K562 (cell line): ENCODE measurements around the gene TNFRSF6B. TPM values are rescaled to one million over a fixed set of nuclear protein-coding genes. Genes with fewer than 3 reads are reported as not detected.

ENCODE experiments used
- ARID2 ChIP-seq: fragments of 450-650 bp; IDR thresholded peaks from 2 replicates; pipeline ENCODE4 v1.6.1; 2017; ENCODE audit warnings: antibody characterized with exemption, mild to moderate bottlenecking
- CHCHD3 ChIP-seq: fragments of 250-450 bp; sonication (Bioruptor Pico); IDR thresholded peaks from 2 replicates; pipeline ENCODE4 v2.1.2; 2022; ENCODE audit warnings: mild to moderate bottlenecking
- EP400 ChIP-seq: fragments of 450-650 bp; IDR thresholded peaks from 2 replicates; pipeline ENCODE4 v1.6.1; 2017; ENCODE audit warnings: antibody characterized with exemption, mild to moderate bottlenecking, moderate library complexity
- HNRNPH1 ChIP-seq: fragments of 200-400 bp; formaldehyde crosslinking; optimal IDR thresholded peaks from 2 replicates; pipeline ENCODE3; 2017; ENCODE audit warnings: low read depth, mild to moderate bottlenecking, low read length, moderate library complexity
- POLR2A ChIP-seq: fragments of 450-650 bp; conservative IDR thresholded peaks from 2 replicates; pipeline ENCODE4 v1.6.1; 2016
- PYGO2 ChIP-seq: fragments of 450-650 bp; IDR thresholded peaks from 2 replicates; pipeline ENCODE4 v1.6.1; 2016; ENCODE audit warnings: mild to moderate bottlenecking, missing genetic modification characterization, moderate library complexity, missing compliant biosample characterization
- RBM14 ChIP-seq: fragments of 200-400 bp; formaldehyde crosslinking; IDR thresholded peaks from 2 replicates; pipeline ENCODE4 v1.6.1; 2018; ENCODE audit warnings: low read depth, mild to moderate bottlenecking, low read length, moderate library complexity, borderline replicate concordance; ENCODE audit not compliant: insufficient read depth
- SAFB ChIP-seq: fragments of 200-400 bp; formaldehyde crosslinking; IDR thresholded peaks from 2 replicates; pipeline ENCODE4 v1.6.1; 2017; ENCODE audit warnings: low read depth, low read length, borderline replicate concordance
- SMC3 ChIP-seq: conservative IDR thresholded peaks from 2 replicates; pipeline ENCODE4 v1.6.1; 2011; ENCODE audit warnings: low read depth, low read length, improper control_type of control experiment; ENCODE audit not compliant: insufficient read depth
- TRIM28 ChIP-seq: fragments of 450-650 bp; IDR thresholded peaks from 2 replicates; pipeline ENCODE4 v1.6.1; 2017
- ZNF3 ChIP-seq: fragments of 250-450 bp; sonication (Bioruptor Pico); IDR thresholded peaks from 2 replicates; pipeline ENCODE4 v1.5.0; 2021; ENCODE audit warnings: mild to moderate bottlenecking, moderate library complexity
- ZNF431 ChIP-seq: sonication (generic); formaldehyde crosslinking; IDR thresholded peaks from 2 replicates; pipeline ENCODE4 v1.8.0; 2022; ENCODE audit warnings: mild to moderate bottlenecking, missing genetic modification reagents
- ZNF444 ChIP-seq: fragments of 250-450 bp; sonication (Bioruptor Pico); IDR thresholded peaks from 2 replicates; pipeline ENCODE4 v1.4.0; 2020; ENCODE audit warnings: mild to moderate bottlenecking, moderate library complexity
- polyA plus RNA-seq, 8 experiments: library from polyadenylated mRNA; depleted of rRNA in 4 of 8; stranded (reverse) in 5 of 8; unstranded in 3 of 8; fragments of >200 nt; fragmentation: Nextera tagmentation in 2 of 8; fragmentation: Illumina TruSeq in 1 of 8; extraction: Ambion mirVana in 2 of 8; extraction: Trizol in 1 of 8; gene quantifications; 2 replicates each; pipeline versions ENCODE4 v1.2.1 to v1.2.3, GENCODE V29; 2011 to 2014; ENCODE audit warnings: inconsistent platforms in 1 of 8, missing spikeins in 1 of 8
- total RNA-seq, 7 experiments: library from RNA; depleted of rRNA in 6 of 7; stranded (reverse); fragments of >200 nt in 6 of 7; fragmentation: Illumina TruSeq in 2 of 7; extraction: Trizol in 2 of 7; gene quantifications; 2 replicates each; pipeline versions ENCODE4 v1.2.1 to v1.2.3, GENCODE V29; 2011 to 2021; ENCODE audit warnings: low replicate concordance in 1 of 7
- TF ChIP-seq, protein P1 (sequence below): fragments of 450-650 bp; IDR thresholded peaks from 2 replicates; pipeline ENCODE4 v1.6.1; 2017; ENCODE audit warnings: antibody characterized with exemption
- TF ChIP-seq, protein P2 (sequence below): fragments of 200-400 bp; formaldehyde crosslinking; IDR thresholded peaks from 2 replicates; pipeline ENCODE4 v1.6.1; 2017; ENCODE audit warnings: mild to moderate bottlenecking, low read depth, low read length, moderate library complexity
- TF ChIP-seq, protein P3 (sequence below): fragments of 450-650 bp; IDR thresholded peaks from one replicate; pipeline ENCODE4 v1.6.1; 2018; ENCODE audit warnings: mild to moderate bottlenecking, moderate library complexity; ENCODE audit not compliant: partially characterized antibody
- TF ChIP-seq, protein P4 (sequence below): fragments of 250-450 bp; sonication (Bioruptor Pico); IDR thresholded peaks from 2 replicates; pipeline ENCODE4 v1.5.0; 2021
- TF ChIP-seq, protein P5 (sequence below): fragments of 200-800 bp; sonication (Bioruptor generic); IDR thresholded peaks from 2 replicates; pipeline ENCODE4 v1.6.1; 2017; ENCODE audit warnings: missing genetic modification characterization, missing compliant biosample characterization
- TF ChIP-seq, protein P6 (sequence below): fragments of 450-650 bp; formaldehyde crosslinking; IDR thresholded peaks from 2 replicates; pipeline ENCODE4 v1.4.0; 2022; ENCODE audit warnings: missing genetic modification characterization

Gene TNFRSF6B
- total and polyA plus RNA-seq, 9 of the 15 experiments (the other 6 are each of a cell fraction or from before 2014, with no cell fraction given), result 0.10 to 3.5 (median 0.32) TPM; not detected in 6

DNA sequence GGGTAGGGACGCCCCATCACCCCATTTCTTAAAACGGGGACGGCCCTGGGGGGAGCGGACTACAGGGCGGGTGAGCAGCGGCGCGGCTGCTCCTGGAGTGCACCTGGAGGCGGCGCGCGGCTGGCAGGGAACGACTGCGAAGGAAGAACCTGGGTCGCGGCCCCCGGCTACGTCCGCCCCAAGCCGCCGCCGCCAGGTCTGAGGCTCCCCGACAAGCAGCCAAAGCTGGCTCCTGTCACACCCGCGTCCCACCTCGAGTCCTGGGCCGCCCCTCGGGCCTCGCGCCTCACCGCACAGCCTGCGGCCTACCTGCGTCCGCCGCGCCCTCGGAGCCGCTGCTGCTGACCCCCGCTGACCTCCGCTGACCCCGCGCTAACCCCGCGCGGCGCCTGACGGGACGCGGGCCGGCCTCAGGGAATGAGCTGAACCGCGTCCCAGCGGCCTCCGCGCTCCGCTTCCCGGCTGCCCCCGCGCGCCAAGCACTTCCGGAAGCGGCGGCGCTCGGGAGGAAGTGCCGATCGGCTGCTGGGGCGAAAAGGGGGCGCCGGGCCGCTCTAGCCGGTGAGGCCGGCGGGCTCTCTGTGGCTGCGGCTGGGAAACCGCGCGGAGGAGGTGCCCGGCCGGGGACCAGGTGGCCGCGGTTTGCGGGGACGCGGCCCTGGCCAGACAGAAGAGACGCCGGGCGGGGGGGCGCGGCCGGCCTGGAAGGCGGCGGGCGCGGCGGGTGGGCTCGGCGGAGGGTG lies 11.3 kb downstream of the TNFRSF6B start, which contains the start of the genes ARFRP1 and ZGPAT (continued):
- TF ChIP-seq, protein P1, sequence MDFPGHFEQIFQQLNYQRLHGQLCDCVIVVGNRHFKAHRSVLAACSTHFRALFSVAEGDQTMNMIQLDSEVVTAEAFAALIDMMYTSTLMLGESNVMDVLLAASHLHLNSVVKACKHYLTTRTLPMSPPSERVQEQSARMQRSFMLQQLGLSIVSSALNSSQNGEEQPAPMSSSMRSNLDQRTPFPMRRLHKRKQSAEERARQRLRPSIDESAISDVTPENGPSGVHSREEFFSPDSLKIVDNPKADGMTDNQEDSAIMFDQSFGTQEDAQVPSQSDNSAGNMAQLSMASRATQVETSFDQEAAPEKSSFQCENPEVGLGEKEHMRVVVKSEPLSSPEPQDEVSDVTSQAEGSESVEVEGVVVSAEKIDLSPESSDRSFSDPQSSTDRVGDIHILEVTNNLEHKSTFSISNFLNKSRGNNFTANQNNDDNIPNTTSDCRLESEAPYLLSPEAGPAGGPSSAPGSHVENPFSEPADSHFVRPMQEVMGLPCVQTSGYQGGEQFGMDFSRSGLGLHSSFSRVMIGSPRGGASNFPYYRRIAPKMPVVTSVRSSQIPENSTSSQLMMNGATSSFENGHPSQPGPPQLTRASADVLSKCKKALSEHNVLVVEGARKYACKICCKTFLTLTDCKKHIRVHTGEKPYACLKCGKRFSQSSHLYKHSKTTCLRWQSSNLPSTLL, result no peak
- TF ChIP-seq, protein P2, sequence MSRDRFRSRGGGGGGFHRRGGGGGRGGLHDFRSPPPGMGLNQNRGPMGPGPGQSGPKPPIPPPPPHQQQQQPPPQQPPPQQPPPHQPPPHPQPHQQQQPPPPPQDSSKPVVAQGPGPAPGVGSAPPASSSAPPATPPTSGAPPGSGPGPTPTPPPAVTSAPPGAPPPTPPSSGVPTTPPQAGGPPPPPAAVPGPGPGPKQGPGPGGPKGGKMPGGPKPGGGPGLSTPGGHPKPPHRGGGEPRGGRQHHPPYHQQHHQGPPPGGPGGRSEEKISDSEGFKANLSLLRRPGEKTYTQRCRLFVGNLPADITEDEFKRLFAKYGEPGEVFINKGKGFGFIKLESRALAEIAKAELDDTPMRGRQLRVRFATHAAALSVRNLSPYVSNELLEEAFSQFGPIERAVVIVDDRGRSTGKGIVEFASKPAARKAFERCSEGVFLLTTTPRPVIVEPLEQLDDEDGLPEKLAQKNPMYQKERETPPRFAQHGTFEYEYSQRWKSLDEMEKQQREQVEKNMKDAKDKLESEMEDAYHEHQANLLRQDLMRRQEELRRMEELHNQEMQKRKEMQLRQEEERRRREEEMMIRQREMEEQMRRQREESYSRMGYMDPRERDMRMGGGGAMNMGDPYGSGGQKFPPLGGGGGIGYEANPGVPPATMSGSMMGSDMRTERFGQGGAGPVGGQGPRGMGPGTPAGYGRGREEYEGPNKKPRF, result no peak
- no peak for TF ChIP-seq RBM14
- TF ChIP-seq, protein P3, sequence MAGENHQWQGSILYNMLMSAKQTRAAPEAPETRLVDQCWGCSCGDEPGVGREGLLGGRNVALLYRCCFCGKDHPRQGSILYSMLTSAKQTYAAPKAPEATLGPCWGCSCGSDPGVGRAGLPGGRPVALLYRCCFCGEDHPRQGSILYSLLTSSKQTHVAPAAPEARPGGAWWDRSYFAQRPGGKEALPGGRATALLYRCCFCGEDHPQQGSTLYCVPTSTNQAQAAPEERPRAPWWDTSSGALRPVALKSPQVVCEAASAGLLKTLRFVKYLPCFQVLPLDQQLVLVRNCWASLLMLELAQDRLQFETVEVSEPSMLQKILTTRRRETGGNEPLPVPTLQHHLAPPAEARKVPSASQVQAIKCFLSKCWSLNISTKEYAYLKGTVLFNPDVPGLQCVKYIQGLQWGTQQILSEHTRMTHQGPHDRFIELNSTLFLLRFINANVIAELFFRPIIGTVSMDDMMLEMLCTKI, result no peak
- TF ChIP-seq, protein P4, sequence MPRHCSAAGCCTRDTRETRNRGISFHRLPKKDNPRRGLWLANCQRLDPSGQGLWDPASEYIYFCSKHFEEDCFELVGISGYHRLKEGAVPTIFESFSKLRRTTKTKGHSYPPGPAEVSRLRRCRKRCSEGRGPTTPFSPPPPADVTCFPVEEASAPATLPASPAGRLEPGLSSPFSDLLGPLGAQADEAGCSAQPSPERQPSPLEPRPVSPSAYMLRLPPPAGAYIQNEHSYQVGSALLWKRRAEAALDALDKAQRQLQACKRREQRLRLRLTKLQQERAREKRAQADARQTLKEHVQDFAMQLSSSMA, result no peak
- TF ChIP-seq HNRNPH1, result no peak
- TF ChIP-seq CHCHD3 (CRISPR knock-in tag), result no peak
- no peak for TF ChIP-seq SMC3
- TF ChIP-seq PYGO2 (tag), result no peak
- TF ChIP-seq POLR2A, result peak; percentile 63
- TF ChIP-seq ZNF431, result no peak
- TF ChIP-seq SAFB, result no peak
- no peak for TF ChIP-seq ARID2
- no peak for TF ChIP-seq TRIM28
- no peak for TF ChIP-seq ZNF3
- TF ChIP-seq EP400, result peak; percentile 71; the same call in 1 of the 2 replicates
- TF ChIP-seq, protein P5, sequence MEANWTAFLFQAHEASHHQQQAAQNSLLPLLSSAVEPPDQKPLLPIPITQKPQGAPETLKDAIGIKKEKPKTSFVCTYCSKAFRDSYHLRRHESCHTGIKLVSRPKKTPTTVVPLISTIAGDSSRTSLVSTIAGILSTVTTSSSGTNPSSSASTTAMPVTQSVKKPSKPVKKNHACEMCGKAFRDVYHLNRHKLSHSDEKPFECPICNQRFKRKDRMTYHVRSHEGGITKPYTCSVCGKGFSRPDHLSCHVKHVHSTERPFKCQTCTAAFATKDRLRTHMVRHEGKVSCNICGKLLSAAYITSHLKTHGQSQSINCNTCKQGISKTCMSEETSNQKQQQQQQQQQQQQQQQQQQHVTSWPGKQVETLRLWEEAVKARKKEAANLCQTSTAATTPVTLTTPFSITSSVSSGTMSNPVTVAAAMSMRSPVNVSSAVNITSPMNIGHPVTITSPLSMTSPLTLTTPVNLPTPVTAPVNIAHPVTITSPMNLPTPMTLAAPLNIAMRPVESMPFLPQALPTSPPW (CRISPR knock-in tag), result peak; percentile 65
- TF ChIP-seq, protein P6, sequence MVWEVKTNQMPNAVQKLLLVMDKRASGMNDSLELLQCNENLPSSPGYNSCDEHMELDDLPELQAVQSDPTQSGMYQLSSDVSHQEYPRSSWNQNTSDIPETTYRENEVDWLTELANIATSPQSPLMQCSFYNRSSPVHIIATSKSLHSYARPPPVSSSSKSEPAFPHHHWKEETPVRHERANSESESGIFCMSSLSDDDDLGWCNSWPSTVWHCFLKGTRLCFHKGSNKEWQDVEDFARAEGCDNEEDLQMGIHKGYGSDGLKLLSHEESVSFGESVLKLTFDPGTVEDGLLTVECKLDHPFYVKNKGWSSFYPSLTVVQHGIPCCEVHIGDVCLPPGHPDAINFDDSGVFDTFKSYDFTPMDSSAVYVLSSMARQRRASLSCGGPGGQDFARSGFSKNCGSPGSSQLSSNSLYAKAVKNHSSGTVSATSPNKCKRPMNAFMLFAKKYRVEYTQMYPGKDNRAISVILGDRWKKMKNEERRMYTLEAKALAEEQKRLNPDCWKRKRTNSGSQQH (CRISPR knock-in tag), result no peak
- TF ChIP-seq ZNF444 (CRISPR knock-in tag), result no peak
